Endodermal cell (in vitro differentiated cells): ENCODE data around the gene SVOPL. TPM values are rescaled to one million over a fixed set of nuclear protein-coding genes. Genes with fewer than 3 reads are reported as not detected.

Experiments used
- DNase-seq: peaks from one replicate; pipeline ENCODE4 v3.0.0-alpha.2; 2017
- H3K27ac ChIP-seq: 2 replicates; pipeline ENCODE4 v1.5.1; 2013; ENCODE audit warnings: mild to moderate bottlenecking, low read depth, low read length, moderate library complexity
- H3K27me3 ChIP-seq: 2 replicates; pipeline ENCODE4 v1.6.1; 2013; ENCODE audit warnings: mild to moderate bottlenecking, low read length, moderate library complexity; ENCODE audit not compliant: insufficient read depth, control insufficient read depth, poor library complexity, severe bottlenecking
- H3K36me3 ChIP-seq: 2 replicates; pipeline ENCODE4 v1.7.0; 2013; ENCODE audit warnings: mild to moderate bottlenecking, low read length, moderate library complexity; ENCODE audit not compliant: control insufficient read depth, insufficient read depth
- H3K4me1 ChIP-seq: one replicate; pipeline ENCODE4 v1.7.0; 2013; ENCODE audit warnings: low read length; ENCODE audit not compliant: control insufficient read depth, insufficient read depth
- H3K4me3 ChIP-seq: 2 replicates; pipeline ENCODE4 v1.5.1; 2013; ENCODE audit warnings: mild to moderate bottlenecking, low read length, moderate library complexity
- H3K9ac ChIP-seq: 2 replicates; pipeline ENCODE4 v1.6.1; 2013; ENCODE audit warnings: mild to moderate bottlenecking, low read length, moderate library complexity; ENCODE audit not compliant: poor library complexity, severe bottlenecking; ENCODE audit errors: extremely low read depth
- H3K9me3 ChIP-seq: 2 replicates; pipeline ENCODE4 v1.6.1; 2013; ENCODE audit warnings: mild to moderate bottlenecking, low read length, moderate library complexity; ENCODE audit not compliant: control insufficient read depth
- H3K27ac Mint-ChIP-seq: 2 replicates; pipeline ENCODE4 v1.8.0; 2020; ENCODE audit warnings: mixed read lengths
- H3K27me3 Mint-ChIP-seq: 2 replicates; pipeline ENCODE4 v1.8.0; 2021; ENCODE audit warnings: mild to moderate bottlenecking, mixed read lengths; ENCODE audit not compliant: insufficient read depth
- H3K36me3 Mint-ChIP-seq: 2 replicates; pipeline ENCODE4 v1.8.0; 2020; ENCODE audit warnings: low read depth, mixed read lengths
- H3K4me1 Mint-ChIP-seq: 2 replicates; pipeline ENCODE4 v1.8.0; 2020; ENCODE audit warnings: mixed read lengths
- H3K4me3 Mint-ChIP-seq: 2 replicates; pipeline ENCODE4 v1.8.0; 2020; ENCODE audit warnings: mild to moderate bottlenecking, moderate library complexity, mixed read lengths
- H3K9me3 Mint-ChIP-seq: 2 replicates; pipeline ENCODE4 v1.8.0; 2020; ENCODE audit warnings: mild to moderate bottlenecking, mixed read lengths
- WGBS, 2 experiments: methylation state at CpG; one replicate each; pipeline versions ENCODE4 v1.1.5 to v1.1.7; 2013; ENCODE audit warnings: missing lambda C conversion rate in 2 of 2, mixed read lengths in 1 of 2; ENCODE audit not compliant: insufficient coverage in 1 of 2, insufficient read length in 1 of 2; 5-methylcytosine and 5-hydroxymethylcytosine counted together
- total RNA-seq, 2 donors: library from RNA; stranded (reverse); fragmentation: NEBNext Ultra II Directional in 1 of 2; extraction: Animal tissue kit (Norgen Biotek cat#: 25700) in 1 of 2; gene quantifications; 2 replicates in 1 of 2; 3 replicates in 1 of 2; pipeline ENCODE4 v1.2.1, GENCODE V29; 2021
- TF ChIP-seq, protein P1 (sequence below): fragments of 200-600 bp; sonication (generic); conservative IDR thresholded peaks from 2 replicates; pipeline ENCODE4 v1.5.0; 2021; ENCODE audit warnings: antibody characterized with exemption, mild to moderate bottlenecking

The SVOPL gene
- total RNA-seq, 2 donors from 2014 or later, result 0.86 to 0.95 TPM

DNA sequence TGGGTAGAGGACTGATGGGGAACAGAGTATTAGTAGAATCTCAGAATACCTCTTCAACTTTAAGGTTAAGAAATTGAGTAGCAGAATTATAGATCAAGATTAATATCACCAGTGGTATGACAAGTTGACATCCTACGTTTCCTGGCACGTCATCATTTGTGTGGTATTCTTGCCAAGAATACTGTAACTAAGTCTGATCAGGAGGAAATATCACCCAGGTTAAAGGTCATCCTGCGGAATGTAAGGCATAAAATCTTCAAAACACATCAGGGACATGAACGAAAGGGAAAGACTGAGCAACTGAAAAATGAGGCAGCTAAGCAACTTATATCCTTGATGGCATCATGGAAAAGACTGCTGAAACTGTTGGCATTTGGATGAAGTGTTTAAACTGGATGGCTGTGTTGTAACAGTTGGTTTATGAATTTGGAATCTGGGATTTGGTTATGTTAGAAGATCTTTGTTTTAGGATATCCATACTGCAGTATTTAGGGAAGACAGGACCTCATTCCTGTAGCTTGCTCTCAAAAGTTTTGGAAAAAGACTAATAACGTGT lies 155.0 kb downstream of the SVOPL start:
- Histone ChIP-seq H3K36me3 (peaks cover 95% of the 10 kb centered on the region), H3K27ac (no peak overlapping the region), H3K27me3 (no peaks in the 10 kb centered on the region), H3K9ac (no peak overlapping the region), H3K4me3 (no peak overlapping the region), H3K9me3 (peaks cover 19% of the 10 kb centered on the region), H3K4me1 (no peaks in the 10 kb centered on the region)
- Mint-ChIP-seq H3K27me3 (no peaks in the 10 kb centered on the region), H3K9me3 (peaks cover 2% of the 10 kb centered on the region), H3K36me3 (peaks cover 82% of the 10 kb centered on the region), H3K27ac (no peak overlapping the region), H3K4me3 (no peak overlapping the region), H3K4me1 (no peaks in the 10 kb centered on the region)
- 95 to 98% methylated on average over 5 of the region's 5 CpGs for whole genome bisulfite sequencing, 2 experiments
- TF ChIP-seq, protein P1, sequence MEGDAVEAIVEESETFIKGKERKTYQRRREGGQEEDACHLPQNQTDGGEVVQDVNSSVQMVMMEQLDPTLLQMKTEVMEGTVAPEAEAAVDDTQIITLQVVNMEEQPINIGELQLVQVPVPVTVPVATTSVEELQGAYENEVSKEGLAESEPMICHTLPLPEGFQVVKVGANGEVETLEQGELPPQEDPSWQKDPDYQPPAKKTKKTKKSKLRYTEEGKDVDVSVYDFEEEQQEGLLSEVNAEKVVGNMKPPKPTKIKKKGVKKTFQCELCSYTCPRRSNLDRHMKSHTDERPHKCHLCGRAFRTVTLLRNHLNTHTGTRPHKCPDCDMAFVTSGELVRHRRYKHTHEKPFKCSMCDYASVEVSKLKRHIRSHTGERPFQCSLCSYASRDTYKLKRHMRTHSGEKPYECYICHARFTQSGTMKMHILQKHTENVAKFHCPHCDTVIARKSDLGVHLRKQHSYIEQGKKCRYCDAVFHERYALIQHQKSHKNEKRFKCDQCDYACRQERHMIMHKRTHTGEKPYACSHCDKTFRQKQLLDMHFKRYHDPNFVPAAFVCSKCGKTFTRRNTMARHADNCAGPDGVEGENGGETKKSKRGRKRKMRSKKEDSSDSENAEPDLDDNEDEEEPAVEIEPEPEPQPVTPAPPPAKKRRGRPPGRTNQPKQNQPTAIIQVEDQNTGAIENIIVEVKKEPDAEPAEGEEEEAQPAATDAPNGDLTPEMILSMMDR, result no peak
- DNase-seq, result no peak

DNA sequence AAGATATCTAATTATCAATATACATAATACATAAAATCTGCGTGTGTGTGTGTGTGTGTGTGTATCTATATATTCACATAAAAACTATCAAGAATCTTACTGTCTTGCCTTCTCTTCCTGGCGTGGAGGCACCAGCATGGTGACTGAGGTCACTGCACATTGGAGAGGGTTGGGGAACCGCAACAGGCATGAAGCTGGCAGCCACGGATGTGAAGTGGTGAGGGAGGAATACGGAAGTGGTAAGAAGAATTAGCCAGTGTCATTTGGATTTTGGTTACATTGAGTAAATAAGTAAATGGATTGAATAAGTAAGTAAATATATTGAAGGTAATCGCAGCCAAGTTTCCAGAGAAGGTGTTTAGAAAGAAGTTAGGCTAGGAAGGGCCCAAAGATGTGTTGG lies 156.0 kb downstream of the SVOPL start:
- peaks cover 2% of the 10 kb centered on the region for H3K9me3 Mint-ChIP-seq
- peaks cover 20% of the 10 kb centered on the region for H3K9me3 ChIP-seq

More for the DNA sequence above, 156.0 kb downstream of the SVOPL start:
- peaks cover 82% of the 10 kb centered on the region for H3K36me3 Mint-ChIP-seq
- no peak overlapping the region for H3K9ac ChIP-seq
- no peaks in the 10 kb centered on the region for H3K27me3 Mint-ChIP-seq
- H3K4me3 Mint-ChIP-seq, result no peak overlapping the region
- TF ChIP-seq, protein P1, result no peak
- DNase-seq, result no peak
- H3K27ac Mint-ChIP-seq, result no peak overlapping the region
- H3K4me3 ChIP-seq, result no peak overlapping the region
- H3K4me1 Mint-ChIP-seq, result no peaks in the 10 kb centered on the region
- H3K36me3 ChIP-seq, result peaks cover 97% of the 10 kb centered on the region
- 73 to 94% methylated on average over 3 to 5 of the region's 6 CpGs for WGBS, 2 experiments
- no peak overlapping the region for H3K27ac ChIP-seq
- H3K4me1 ChIP-seq, result no peaks in the 10 kb centered on the region
- no peaks in the 10 kb centered on the region for H3K27me3 ChIP-seq

Other genes with a start within 250 kb of the SVOPL start
- gene TRIM24, start 241.1 kb downstream of the SVOPL start, total RNA-seq, result 10 to 100 TPM; 62.1 to 70.1 TPM
- not detected for gene TMEM213, start 96.6 kb upstream of the SVOPL start, total RNA-seq
- gene ATP6V0A4, start 96.8 kb upstream of the SVOPL start, total RNA-seq, result under 1 TPM; 0.29 to 0.44 TPM